Calu3 (cell line): Measurements from ENCODE around the gene PRKAB1. TPM values are rescaled to one million over a fixed set of nuclear protein-coding genes. Genes with fewer than 3 reads are reported as not detected.

Experiments used
- BruUV-seq: library from RNA; stranded (reverse); fragments of 400-500 nt; replicated peaks from 2 replicates; lab custom pipeline; 2021; lab: Mats Ljungman, UMichigan
- CTCF ChIA-PET: fragments of 300-600 bp; sonication (Branson Sonifier 250); formaldehyde crosslinking; loops from one replicate; lab custom pipeline; 2022; ENCODE audit warnings: antibody characterized with exemption; lab: Charles Lee
- DNase-seq: peaks from one replicate; pipeline ENCODE4 v3.0.0; 2022
- H3K27ac Mint-ChIP-seq: one replicate; pipeline ENCODE4 v1.8.0; 2022; ENCODE audit warnings: mixed read lengths; ENCODE audit not compliant: unreplicated experiment
- H3K27me3 Mint-ChIP-seq: one replicate; pipeline ENCODE4 v1.8.0; 2022; ENCODE audit warnings: mixed read lengths; ENCODE audit not compliant: unreplicated experiment
- H3K36me3 Mint-ChIP-seq: one replicate; pipeline ENCODE4 v1.8.0; 2022; ENCODE audit warnings: mild to moderate bottlenecking, moderate library complexity, mixed read lengths; ENCODE audit not compliant: insufficient read depth, unreplicated experiment
- H3K4me1 Mint-ChIP-seq: one replicate; pipeline ENCODE4 v1.8.0; 2022; ENCODE audit warnings: mild to moderate bottlenecking, low read depth, mixed read lengths; ENCODE audit not compliant: unreplicated experiment
- H3K4me3 Mint-ChIP-seq: one replicate; pipeline ENCODE4 v1.8.0; 2022; ENCODE audit warnings: mild to moderate bottlenecking, low read depth, moderate library complexity, mixed read lengths; ENCODE audit not compliant: unreplicated experiment
- H3K9me3 Mint-ChIP-seq: one replicate; pipeline ENCODE4 v1.8.0; 2022; ENCODE audit warnings: low read depth, mixed read lengths; ENCODE audit not compliant: unreplicated experiment
- intact Hi-C: fragments of 100-400 bp; cut with micrococcal nuclease; formaldehyde crosslinking; loops from one replicate; pipeline ENCODE4 v1.10.0; 2022; ENCODE audit not compliant: unreplicated experiment
- microRNA-seq: library from miRNA; unstranded; fragments of <30 nt; microRNA quantifications from one replicate; pipeline ENCODE4 v1.2.0, GENCODE V29; 2022
- total RNA-seq: library from RNA; stranded (reverse); gene quantifications from 2 replicates; pipeline ENCODE4 v1.2.3, GENCODE V29; 2022
- TF ChIP-seq, protein P1 (sequence below): fragments of 200-600 bp; IDR thresholded peaks from one replicate; pipeline ENCODE4 v1.8.0; 2022; ENCODE audit warnings: antibody characterized with exemption; ENCODE audit not compliant: unreplicated experiment

The PRKAB1 gene
- total RNA-seq, 1 experiment from 2014 or later, result 82.7 TPM

DNA sequence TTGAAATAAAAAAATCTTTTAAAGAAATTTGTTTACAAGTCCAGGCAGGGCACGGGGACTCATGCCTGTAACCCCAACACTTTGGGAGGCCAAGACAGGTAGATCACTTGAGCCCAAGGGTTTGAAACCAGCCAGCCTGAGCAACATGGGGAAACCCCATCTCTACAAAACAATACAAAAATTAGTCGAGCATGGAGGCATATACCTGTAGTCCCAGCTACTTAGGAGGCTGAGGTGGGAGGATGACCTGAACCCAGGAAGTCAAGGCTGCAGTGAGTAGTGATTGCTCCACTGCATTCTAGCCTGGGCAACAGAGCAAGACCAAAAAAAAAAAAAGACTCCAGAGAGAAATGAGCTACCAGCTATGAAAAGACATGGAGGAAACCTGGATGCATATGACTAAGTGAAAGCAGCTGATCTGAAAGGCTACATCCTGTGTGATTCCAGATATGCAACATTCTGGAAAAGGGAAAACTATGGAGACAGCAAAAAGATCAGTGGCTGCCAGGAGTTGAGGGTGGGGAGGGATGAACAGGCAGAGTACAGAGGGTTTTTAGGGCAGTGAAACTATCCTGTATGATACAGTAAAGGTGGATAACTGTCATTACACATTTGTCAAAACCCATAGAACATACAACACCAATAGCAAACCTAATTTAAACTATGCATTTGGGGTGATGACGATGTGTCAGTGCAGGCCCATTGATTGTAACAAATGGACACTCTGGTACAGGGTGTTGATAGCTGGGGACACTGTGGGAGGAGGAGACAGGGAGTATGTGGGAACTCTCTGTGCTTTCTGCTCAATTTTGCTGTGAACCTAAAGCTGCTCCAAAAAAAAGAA lies 59.9 kb downstream of the PRKAB1 start:
- TF ChIP-seq, protein P1, sequence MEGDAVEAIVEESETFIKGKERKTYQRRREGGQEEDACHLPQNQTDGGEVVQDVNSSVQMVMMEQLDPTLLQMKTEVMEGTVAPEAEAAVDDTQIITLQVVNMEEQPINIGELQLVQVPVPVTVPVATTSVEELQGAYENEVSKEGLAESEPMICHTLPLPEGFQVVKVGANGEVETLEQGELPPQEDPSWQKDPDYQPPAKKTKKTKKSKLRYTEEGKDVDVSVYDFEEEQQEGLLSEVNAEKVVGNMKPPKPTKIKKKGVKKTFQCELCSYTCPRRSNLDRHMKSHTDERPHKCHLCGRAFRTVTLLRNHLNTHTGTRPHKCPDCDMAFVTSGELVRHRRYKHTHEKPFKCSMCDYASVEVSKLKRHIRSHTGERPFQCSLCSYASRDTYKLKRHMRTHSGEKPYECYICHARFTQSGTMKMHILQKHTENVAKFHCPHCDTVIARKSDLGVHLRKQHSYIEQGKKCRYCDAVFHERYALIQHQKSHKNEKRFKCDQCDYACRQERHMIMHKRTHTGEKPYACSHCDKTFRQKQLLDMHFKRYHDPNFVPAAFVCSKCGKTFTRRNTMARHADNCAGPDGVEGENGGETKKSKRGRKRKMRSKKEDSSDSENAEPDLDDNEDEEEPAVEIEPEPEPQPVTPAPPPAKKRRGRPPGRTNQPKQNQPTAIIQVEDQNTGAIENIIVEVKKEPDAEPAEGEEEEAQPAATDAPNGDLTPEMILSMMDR, result no peak
- DNase-seq, result no peak
- BruUV-seq, result no TSS peak
- Mint-ChIP-seq H3K4me3 (no peak overlapping the region), H3K27ac (no peak overlapping the region), H3K9me3 (no peaks in the 10 kb centered on the region), H3K36me3 (peaks cover 8% of the 10 kb centered on the region), H3K4me1 (no peaks in the 10 kb centered on the region), H3K27me3 (no peaks in the 10 kb centered on the region)
- CTCF ChIA-PET, result no interaction called here
- intact Hi-C loops, result no loop called here

DNA sequence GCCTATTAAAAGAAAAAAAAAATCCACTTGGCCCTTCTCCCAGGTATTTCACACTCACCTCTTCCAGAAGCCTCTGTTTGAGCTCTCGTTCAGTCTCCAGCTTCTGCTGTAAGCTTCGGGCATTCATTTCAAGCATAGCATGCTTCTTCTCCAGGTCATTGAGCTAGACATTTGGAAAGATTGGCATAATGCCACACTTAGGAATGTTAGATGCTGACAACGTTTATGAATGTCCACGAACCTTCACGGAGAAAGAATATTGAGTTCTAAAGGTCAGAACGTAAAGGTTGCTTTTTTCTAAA lies 60.5 kb downstream of the PRKAB1 start:
- intact Hi-C loops, result no loop called here
- Mint-ChIP-seq H3K4me1 (no peaks in the 10 kb centered on the region), H3K27ac (no peak overlapping the region), H3K4me3 (no peak overlapping the region), H3K36me3 (peaks cover 8% of the 10 kb centered on the region), H3K9me3 (no peaks in the 10 kb centered on the region), H3K27me3 (no peaks in the 10 kb centered on the region)
- no peak for DNase-seq
- CTCF ChIA-PET, result no interaction called here
- BruUV-seq, result no TSS peak
- TF ChIP-seq, protein P1, result no peak

DNA sequence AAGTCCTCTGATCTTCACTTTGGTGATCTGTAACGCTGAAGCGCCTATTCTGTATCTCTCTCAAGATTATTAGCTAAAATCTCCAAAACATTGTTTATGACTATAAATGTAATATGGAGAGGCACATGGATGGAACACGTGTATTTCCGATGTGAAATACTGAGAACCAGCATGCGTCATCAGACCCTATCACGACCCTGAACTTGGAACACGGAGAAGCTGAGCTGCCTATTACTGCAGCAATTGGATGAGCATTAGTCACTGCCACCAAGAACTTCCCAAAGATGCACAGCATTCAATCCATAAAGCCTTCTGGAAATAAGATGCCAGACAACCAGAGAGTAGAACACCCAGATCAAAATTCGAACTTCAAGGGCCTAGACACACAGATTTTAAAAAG lies 61.9 kb downstream of the PRKAB1 start:
- Mint-ChIP-seq H3K27me3 (no peaks in the 10 kb centered on the region), H3K36me3 (peaks cover 14% of the 10 kb centered on the region), H3K27ac (no peak overlapping the region), H3K4me1 (no peaks in the 10 kb centered on the region), H3K9me3 (no peaks in the 10 kb centered on the region), H3K4me3 (no peak overlapping the region)
- TF ChIP-seq, protein P1, result no peak
- no peak for DNase-seq
- intact Hi-C loops, result no loop called here
- BruUV-seq, result no TSS peak
- CTCF ChIA-PET, result interaction anchor here (0.5 kb wide), 1 partner anchor 74 kb away, joined by 6 read pairs; no protein-coding TSS in a partner anchor

DNA sequence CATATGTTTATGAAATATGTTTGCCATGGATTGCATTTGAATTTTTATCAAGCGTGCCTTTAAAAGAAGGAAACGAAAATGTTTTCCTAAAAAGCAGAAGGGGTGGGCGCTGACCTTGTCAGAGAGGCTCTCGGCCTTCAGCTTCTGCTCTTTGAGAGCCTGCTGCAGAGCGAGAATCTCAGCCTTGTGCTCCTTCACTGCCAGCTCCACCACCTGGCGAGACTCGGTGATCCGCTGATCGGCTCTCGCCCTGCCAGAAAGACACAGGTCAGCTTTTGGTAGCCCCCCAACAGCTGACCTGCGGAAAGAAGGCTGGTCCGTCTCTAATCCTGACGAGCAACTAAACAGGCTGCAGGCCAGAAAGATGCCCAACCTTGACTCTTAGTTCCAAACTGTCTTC lies 62.4 kb downstream of the PRKAB1 start:
- H3K4me1 Mint-ChIP-seq, result no peaks in the 10 kb centered on the region
- no peaks in the 10 kb centered on the region for H3K9me3 Mint-ChIP-seq
- peaks cover 14% of the 10 kb centered on the region for H3K36me3 Mint-ChIP-seq
- intact Hi-C loops, result no loop called here
- DNase-seq, result no peak
- TF ChIP-seq, protein P1, result no peak
- no peak overlapping the region for H3K4me3 Mint-ChIP-seq
- no peak overlapping the region for H3K27ac Mint-ChIP-seq
- CTCF ChIA-PET, result interaction anchor here (0.5 kb wide), 1 partner anchor 75 kb away, joined by 6 read pairs; no protein-coding TSS in a partner anchor
- no TSS peak for BruUV-seq
- H3K27me3 Mint-ChIP-seq, result no peaks in the 10 kb centered on the region

Small RNA genes lying within 50 kb of the gene (microRNA-seq; reads per million reads assigned to microRNA genes)
- not detected for gene MIR1178

Other genes starting within 250 kb of the PRKAB1 start
- gene TMEM233, start 74.4 kb upstream of the PRKAB1 start, total RNA-seq, result not detected in 2 replicates
- gene CIT, start 209.2 kb downstream of the PRKAB1 start, total RNA-seq, result 72.4 and 82.3 TPM in 2 replicates